ENCODE measurements around the gene GRIK4.

GRIK4 gene

DNA sequence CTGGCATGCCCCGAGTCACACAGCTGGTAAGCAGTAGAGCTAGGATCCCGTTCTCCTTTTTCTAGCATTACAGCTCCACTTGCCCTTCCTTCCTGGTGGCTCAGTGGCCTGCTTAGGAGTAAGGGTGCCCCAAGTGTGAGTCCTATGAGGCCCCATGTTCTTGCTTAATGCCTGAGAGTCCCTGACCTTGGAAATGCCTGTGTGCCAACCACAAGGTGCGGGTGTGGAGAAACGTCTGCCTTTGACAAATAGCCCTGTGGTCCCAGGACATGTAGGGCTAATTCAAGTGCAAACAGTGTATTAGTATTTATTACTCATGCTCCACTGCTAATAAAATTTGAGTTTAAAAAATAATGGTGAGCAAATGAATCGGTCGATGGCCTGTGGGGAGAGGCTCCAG is 18.4 kb downstream of the GRIK4 start:
- Histone ChIP-seq H3K27me3 (ENCODE audit: insufficient read depth, low read length, poor library complexity, severe bottlenecking) (no peaks in the 10 kb centered on the region), H3K4me3 (ENCODE audit: low read length, poor library complexity, severe bottlenecking) (no peak overlapping the region), H4K20me1 (ENCODE audit: insufficient read depth, low read length, poor library complexity, severe bottlenecking) (no peaks in the 10 kb centered on the region), H3K79me2 (ENCODE audit: insufficient read depth, low read length) (no peaks in the 10 kb centered on the region), H3K36me3 (ENCODE audit: insufficient read depth, low read length) (no peaks in the 10 kb centered on the region), H3F3A (ENCODE audit: low read depth) (no peaks in the 10 kb centered on the region), H3K4me1 (ENCODE audit: insufficient read depth, low read length, poor library complexity, severe bottlenecking) (no peaks in the 10 kb centered on the region), H3K4me2 (ENCODE audit: low read depth, low read length, poor library complexity, severe bottlenecking) (no peak overlapping the region), H2AFZ (ENCODE audit: low read length) (no peak overlapping the region), H3K9me2 (replicated peaks; ENCODE audit: low read depth, low read length) (no peaks in the 10 kb centered on the region), H3K9ac (ENCODE audit: low read depth, low read length, poor library complexity, severe bottlenecking) (no peak overlapping the region), H3K9me3 (ENCODE audit: insufficient read depth, low read depth, low read length) (no peaks in the 10 kb centered on the region)
- no peak for TF ChIP-seq EZH2phosphoT487 (IDR thresholded peaks at IDR 0.05; ENCODE audit: borderline replicate concordance)
- TF ChIP-seq, protein P1, sequence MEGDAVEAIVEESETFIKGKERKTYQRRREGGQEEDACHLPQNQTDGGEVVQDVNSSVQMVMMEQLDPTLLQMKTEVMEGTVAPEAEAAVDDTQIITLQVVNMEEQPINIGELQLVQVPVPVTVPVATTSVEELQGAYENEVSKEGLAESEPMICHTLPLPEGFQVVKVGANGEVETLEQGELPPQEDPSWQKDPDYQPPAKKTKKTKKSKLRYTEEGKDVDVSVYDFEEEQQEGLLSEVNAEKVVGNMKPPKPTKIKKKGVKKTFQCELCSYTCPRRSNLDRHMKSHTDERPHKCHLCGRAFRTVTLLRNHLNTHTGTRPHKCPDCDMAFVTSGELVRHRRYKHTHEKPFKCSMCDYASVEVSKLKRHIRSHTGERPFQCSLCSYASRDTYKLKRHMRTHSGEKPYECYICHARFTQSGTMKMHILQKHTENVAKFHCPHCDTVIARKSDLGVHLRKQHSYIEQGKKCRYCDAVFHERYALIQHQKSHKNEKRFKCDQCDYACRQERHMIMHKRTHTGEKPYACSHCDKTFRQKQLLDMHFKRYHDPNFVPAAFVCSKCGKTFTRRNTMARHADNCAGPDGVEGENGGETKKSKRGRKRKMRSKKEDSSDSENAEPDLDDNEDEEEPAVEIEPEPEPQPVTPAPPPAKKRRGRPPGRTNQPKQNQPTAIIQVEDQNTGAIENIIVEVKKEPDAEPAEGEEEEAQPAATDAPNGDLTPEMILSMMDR (conservative IDR thresholded peaks at IDR 0.05; ENCODE audit: low read length), result no peak

DNA sequence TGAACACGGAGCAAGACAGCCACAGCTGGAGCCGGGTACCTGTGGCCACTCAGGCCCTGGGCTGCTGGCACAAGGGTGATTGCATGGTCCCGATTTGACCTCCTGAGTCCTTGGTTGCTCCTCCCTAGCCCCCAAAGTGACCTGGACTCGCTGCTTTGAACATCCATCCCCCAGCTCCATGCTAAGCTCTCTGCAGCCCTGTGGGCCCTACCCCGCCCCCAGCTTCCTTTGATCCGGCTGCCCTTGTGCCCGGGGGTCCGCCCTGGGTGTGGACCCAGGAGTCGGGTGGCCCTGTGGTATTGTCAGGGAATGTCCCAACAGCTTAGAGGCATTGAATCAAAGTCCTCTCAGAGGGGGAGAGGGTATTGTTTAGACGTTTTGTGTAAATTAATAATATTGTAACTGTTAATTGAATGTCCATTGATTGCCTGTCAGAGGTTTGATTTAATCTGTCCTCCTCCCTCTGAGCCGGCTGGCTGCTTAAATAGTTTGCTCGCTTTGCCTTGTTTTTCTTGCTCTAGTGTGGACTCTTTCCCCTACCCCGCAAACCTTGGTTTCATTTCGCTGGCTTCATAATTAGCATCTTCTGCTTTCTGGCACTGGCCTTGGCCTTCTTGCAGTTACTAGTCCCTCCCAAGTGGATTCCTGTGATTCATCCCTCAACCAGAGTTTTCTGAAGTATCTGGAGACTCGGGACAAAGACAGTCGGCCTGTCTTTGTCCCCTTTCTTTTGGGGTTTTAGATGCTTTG is 20.7 kb downstream of the GRIK4 start:
- H3K36me3 ChIP-seq (ENCODE audit: insufficient read depth, low read length), result no peaks in the 10 kb centered on the region
- no peak for TF ChIP-seq EZH2phosphoT487 (IDR thresholded peaks at IDR 0.05; ENCODE audit: borderline replicate concordance)
- TF ChIP-seq, protein P1 (conservative IDR thresholded peaks at IDR 0.05; ENCODE audit: low read length), result no peak
- no peak overlapping the region for H2AFZ ChIP-seq (ENCODE audit: low read length)
- H3K9me3 ChIP-seq (ENCODE audit: insufficient read depth, low read depth, low read length), result no peaks in the 10 kb centered on the region
- H3K79me2 ChIP-seq (ENCODE audit: insufficient read depth, low read length), result no peaks in the 10 kb centered on the region
- no peak overlapping the region for H3K4me3 ChIP-seq (ENCODE audit: low read length, poor library complexity, severe bottlenecking)
- no peaks in the 10 kb centered on the region for H4K20me1 ChIP-seq (ENCODE audit: insufficient read depth, low read length, poor library complexity, severe bottlenecking)
- H3K4me1 ChIP-seq (ENCODE audit: insufficient read depth, low read length, poor library complexity, severe bottlenecking), result no peaks in the 10 kb centered on the region
- no peak overlapping the region for H3K9ac ChIP-seq (ENCODE audit: low read depth, low read length, poor library complexity, severe bottlenecking)
- no peak overlapping the region for H3K4me2 ChIP-seq (ENCODE audit: low read depth, low read length, poor library complexity, severe bottlenecking)
- no peaks in the 10 kb centered on the region for H3F3A ChIP-seq (ENCODE audit: low read depth)
- H3K9me2 ChIP-seq (replicated peaks; ENCODE audit: low read depth, low read length), result no peaks in the 10 kb centered on the region
- no peaks in the 10 kb centered on the region for H3K27me3 ChIP-seq (ENCODE audit: insufficient read depth, low read length, poor library complexity, severe bottlenecking)

DNA sequence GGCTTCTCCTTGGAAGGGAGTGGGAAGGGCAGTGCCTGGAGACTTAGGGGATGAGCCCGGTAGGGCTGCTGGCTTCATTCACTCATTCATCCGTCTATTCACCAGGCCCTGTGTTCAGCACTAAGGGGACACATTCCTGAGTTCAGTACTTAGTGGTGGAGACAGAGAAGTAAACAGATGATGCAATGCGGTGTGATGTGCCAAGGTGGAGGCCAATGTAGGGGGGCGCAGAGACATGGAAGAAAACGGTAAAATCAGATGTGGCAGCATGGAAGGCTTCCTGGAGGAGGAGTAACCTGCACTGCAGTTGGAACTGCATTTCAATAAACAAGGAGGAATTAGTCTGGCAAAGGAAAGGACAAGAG is 21.3 kb downstream of the GRIK4 start:
- Histone ChIP-seq H2AFZ (ENCODE audit: low read length) (no peak overlapping the region), H4K20me1 (ENCODE audit: insufficient read depth, low read length, poor library complexity, severe bottlenecking) (no peaks in the 10 kb centered on the region), H3K27me3 (ENCODE audit: insufficient read depth, low read length, poor library complexity, severe bottlenecking) (no peaks in the 10 kb centered on the region), H3K4me3 (ENCODE audit: low read length, poor library complexity, severe bottlenecking) (no peak overlapping the region), H3K4me1 (ENCODE audit: insufficient read depth, low read length, poor library complexity, severe bottlenecking) (no peaks in the 10 kb centered on the region), H3K9me3 (ENCODE audit: insufficient read depth, low read depth, low read length) (no peaks in the 10 kb centered on the region), H3K4me2 (ENCODE audit: low read depth, low read length, poor library complexity, severe bottlenecking) (no peak overlapping the region), H3K36me3 (ENCODE audit: insufficient read depth, low read length) (no peaks in the 10 kb centered on the region), H3K9ac (ENCODE audit: low read depth, low read length, poor library complexity, severe bottlenecking) (no peak overlapping the region), H3K9me2 (replicated peaks; ENCODE audit: low read depth, low read length) (no peaks in the 10 kb centered on the region), H3K79me2 (ENCODE audit: insufficient read depth, low read length) (no peaks in the 10 kb centered on the region), H3F3A (ENCODE audit: low read depth) (no peaks in the 10 kb centered on the region)
- TF ChIP-seq, protein P1 (conservative IDR thresholded peaks at IDR 0.05; ENCODE audit: low read length), result no peak
- TF ChIP-seq EZH2phosphoT487 (IDR thresholded peaks at IDR 0.05; ENCODE audit: borderline replicate concordance), result no peak
